Fibroblast of the aortic adventitia (primary cell): Measurements from ENCODE around the gene TRAPPC4. TPM values are rescaled to one million over a fixed set of nuclear protein-coding genes. Genes with fewer than 3 reads are reported as not detected.
A peak's percentile ranks its signal among the peaks of the same experiment; 100 is the strongest.
"Not testable (repeated sequence)": the region's sequence is repeated elsewhere in the genome, so short reads cannot be mapped to it uniquely, and the experiment has no call there.

ENCODE experiments used
- DNase-seq: peaks from one replicate; pipeline ENCODE4 v3.0.0-alpha.2; 2010; ENCODE audit warnings: low read depth
- H3K4me3 ChIP-seq: 2 replicates; pipeline ENCODE4 v1.5.1; 2011; ENCODE audit warnings: low read depth, mild to moderate bottlenecking, control low read depth, low read length, moderate library complexity
- total RNA-seq: library from RNA; depleted of rRNA; stranded (reverse); fragments of >200 nt; gene quantifications from 2 replicates; pipeline ENCODE4 v1.2.3, GENCODE V29; 2012; ENCODE audit warnings: low replicate concordance
- TF ChIP-seq, protein P1 (sequence below): IDR thresholded peaks from 2 replicates; pipeline ENCODE4 v1.5.1; 2011; ENCODE audit warnings: mild to moderate bottlenecking, low read length, control low read depth, inconsistent platforms; ENCODE audit not compliant: insufficient read depth

Gene TRAPPC4
- total RNA-seq, 1 donor: 79.9 TPM

DNA sequence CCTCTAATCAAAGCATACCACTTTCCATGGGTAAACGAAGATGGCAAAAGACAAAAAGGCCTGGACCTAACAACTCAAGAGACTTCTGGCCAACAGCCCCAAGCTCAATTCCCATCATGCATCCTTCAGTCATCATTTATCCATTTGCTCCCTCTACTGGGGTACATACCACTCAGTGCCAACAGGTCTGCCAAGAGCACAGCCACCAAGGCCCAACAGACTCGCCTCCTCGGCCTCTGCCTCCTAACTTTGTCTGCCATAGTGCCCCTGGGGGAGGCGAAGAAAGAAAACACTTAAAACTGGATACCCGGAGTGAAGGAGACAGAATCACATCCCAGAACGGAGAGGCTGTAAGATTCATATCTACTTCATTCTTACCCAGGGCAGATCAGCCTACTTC, 37.3 kb downstream of the TRAPPC4 start:
- TF ChIP-seq, protein P1, sequence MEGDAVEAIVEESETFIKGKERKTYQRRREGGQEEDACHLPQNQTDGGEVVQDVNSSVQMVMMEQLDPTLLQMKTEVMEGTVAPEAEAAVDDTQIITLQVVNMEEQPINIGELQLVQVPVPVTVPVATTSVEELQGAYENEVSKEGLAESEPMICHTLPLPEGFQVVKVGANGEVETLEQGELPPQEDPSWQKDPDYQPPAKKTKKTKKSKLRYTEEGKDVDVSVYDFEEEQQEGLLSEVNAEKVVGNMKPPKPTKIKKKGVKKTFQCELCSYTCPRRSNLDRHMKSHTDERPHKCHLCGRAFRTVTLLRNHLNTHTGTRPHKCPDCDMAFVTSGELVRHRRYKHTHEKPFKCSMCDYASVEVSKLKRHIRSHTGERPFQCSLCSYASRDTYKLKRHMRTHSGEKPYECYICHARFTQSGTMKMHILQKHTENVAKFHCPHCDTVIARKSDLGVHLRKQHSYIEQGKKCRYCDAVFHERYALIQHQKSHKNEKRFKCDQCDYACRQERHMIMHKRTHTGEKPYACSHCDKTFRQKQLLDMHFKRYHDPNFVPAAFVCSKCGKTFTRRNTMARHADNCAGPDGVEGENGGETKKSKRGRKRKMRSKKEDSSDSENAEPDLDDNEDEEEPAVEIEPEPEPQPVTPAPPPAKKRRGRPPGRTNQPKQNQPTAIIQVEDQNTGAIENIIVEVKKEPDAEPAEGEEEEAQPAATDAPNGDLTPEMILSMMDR: peak; percentile 14
- H3K4me3 ChIP-seq: peak overlapping the region; percentile 85
- DNase-seq: peak; percentile 35

DNA sequence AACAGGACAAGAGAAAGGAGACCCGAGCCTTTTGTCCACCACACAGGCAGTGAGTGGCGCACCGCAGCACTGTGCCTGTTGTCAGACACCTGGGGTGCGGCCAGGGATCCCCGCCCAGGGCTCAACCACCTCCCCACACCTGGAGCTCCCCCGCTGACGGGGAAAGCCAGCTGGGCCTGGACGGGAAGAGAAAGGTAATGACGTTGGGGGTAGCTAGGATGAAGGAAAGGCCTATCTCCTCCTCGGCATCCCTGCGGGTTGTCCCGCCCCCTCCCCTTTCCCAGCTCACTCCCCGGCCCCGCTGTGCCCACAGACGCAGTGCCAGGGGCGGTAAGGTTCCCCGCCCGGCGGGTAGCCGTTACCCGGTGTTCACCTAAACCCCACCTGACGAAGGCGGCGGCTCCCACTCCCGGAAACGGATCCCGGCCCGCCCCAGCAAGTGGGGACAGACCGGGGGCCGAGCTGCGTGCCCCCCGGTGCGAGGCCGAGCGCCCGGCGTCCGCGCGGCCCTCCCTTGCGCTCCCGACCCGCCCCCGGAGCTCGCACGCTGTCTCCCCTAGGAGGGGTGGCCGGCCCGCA, 37.9 kb downstream of the TRAPPC4 start:
- TF ChIP-seq, protein P1: no peak
- H3K4me3 ChIP-seq: peak overlapping the region; percentile 85
- DNase-seq: no peak

DNA sequence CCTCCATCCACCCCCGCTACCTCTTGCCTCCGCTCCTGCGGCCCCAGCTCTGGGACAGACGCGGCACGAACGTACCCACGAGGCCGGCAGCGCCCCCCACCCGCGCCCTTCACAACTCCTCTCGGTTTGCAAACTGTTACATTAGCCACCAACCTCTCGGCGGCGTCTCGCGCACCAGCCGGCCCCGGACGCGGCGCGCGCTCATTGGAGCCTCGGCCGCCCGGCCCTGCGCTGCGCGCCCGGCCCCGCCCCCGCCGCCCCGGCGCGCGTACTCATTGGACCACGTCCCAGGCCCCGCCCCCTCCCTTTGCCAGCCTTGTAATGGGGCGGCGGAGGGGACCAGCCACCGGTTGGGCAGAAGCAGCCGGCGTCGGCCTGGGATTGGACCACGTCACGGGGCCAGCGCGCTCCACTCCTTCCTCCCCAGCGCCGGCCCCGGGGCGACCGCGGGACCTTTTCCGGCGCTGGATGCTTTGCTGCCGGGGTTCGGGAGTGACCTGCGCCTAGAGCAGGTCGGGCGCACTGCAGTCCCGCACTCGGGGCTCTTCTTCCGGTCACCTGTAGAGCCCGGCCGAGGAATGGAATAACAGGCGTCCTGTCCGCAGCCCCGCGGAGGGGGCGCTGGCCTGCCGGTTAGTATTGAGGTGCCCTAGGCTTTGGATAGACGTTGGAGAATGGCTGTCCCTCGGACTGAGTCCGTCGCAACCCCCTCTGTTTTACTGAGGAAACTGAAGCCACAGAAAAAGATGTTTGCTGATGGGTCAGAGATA, 38.6 kb downstream of the TRAPPC4 start, which contains the start of gene HYOU1:
Gene HYOU1 (minus strand): TSS at position 206 of the 770 bp plus-strand sequence. CDS start 1,045 bp downstream, outside the sequence.
- DNase-seq: peak; percentile 92
- TF ChIP-seq, protein P1: peak; percentile 47
- H3K4me3 ChIP-seq: peak within 1 kb of the TSS; percentile 85

DNA sequence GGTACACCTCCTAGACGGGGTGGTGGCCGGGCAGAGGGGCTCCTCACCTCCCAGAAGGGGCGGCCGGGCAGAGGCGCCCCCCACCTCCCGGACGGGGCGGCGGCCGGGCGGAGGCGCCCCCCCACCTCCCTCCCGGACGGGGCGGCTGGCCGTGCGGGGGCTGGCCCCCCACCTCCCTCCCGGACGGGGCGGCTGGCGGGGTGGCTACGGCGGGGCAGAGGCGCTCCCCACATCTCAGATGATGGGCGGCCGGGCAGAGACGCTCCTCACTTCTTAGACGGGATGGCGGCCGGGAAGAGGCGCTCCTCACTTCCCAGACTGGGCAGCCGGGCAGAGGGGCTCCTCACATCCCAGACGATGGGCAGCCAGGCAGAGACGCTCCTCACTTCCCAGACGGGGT, 40.6 kb downstream of the TRAPPC4 start:
- not testable (repeated sequence) for H3K4me3 ChIP-seq, DNase-seq

DNA sequence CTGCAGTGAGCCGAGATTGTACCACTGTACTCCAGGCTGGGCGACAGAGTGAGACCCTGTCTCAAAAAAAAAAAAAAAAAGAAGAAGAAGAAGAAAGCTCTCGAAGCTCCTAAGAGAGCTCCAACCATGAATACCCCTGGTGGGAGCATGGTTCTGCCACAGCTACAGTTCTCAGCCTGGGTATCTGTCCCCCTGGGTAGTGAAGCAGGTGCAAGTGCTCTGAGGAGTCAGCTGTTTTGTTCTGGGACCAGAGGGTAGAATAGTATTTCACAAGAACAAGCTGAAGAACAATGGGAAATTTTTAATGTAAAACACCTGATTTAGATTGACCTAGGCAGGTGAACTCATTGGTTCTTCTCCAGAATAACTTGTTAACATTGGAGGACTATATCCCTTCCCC, 42.7 kb downstream of the TRAPPC4 start:
- H3K4me3 ChIP-seq: no peak overlapping the region
- TF ChIP-seq, protein P1: no peak
- no peak for DNase-seq

DNA sequence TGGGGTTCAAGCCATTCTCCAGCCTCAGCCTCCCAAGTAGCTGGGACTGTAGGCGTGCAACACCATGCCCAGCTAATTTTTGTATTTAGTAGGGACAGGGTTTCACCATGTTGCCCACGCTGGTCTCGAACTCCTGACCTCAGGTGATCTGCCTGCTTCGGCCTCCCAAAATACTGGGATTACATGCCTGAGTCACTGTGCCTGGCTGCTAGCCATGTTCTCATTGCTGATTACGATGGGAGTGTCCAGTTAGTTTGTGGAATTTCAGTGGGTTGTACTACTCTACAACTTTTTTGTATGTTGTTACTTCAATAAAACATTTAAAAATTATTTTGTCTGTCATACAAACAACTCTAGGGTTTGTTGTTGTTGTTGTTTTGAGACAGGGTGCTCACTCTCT, 44.2 kb downstream of the TRAPPC4 start:
- TF ChIP-seq, protein P1: no peak
- no peak overlapping the region for H3K4me3 ChIP-seq
- DNase-seq: peak; percentile 87

DNA sequence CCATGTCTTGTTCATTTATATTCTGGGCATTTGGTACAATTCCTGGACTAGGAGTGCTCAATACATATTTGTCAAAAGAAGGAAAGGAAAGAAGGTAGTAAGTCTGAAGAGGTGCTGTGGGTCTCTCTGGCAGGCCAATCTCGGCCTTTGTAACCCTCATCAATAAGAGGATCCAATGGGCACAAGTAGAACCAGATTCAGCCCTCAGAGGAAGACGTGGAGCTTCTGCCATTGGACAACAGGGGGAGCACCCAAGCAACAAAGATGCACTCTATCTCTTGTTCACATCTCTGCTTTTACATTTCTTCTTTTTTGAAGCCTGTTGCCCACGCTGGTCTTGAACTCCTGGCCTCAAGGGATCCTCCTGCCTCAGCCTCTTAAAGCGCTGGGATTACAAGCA, 46.8 kb downstream of the TRAPPC4 start:
- TF ChIP-seq, protein P1: peak; percentile 58
- peak; percentile 36 for DNase-seq
- H3K4me3 ChIP-seq: no peak overlapping the region
